Panc1 (cell line): Measurements from ENCODE around the gene SGIP1. TPM values are rescaled to one million over a fixed set of nuclear protein-coding genes. Genes with fewer than 3 reads are reported as not detected.

Source experiments
- ATAC-seq: fragments of 200-7000 bp; cut with Tn5 transposase; 2 replicates; pipeline ENCODE4 v1.9.1; 2020; ENCODE audit warnings: mild to moderate bottlenecking, moderate library complexity
- BruUV-seq: library from RNA; stranded (reverse); fragments of 400-500 nt; replicated peaks from 2 replicates; lab custom pipeline; 2021; lab: Mats Ljungman, UMichigan
- CTCF ChIA-PET: fragments of 300-600 bp; sonication (Branson Sonifier 250); formaldehyde crosslinking; loops from one replicate; lab custom pipeline; 2022; ENCODE audit warnings: antibody characterized with exemption; lab: Charles Lee
- POLR2A ChIA-PET: fragments of 300-600 bp; sonication (Branson Sonifier 250); formaldehyde crosslinking; loops from one replicate; lab custom pipeline; 2022; ENCODE audit warnings: antibody characterized with exemption; lab: Charles Lee
- DNase-seq: peaks from one replicate; pipeline ENCODE4 v3.0.0-alpha.2; 2010; ENCODE audit warnings: low read depth, low spot score
- H3K27ac ChIP-seq: 2 replicates; pipeline ENCODE4 v1.5.1; 2011; ENCODE audit warnings: mild to moderate bottlenecking, low read length, inconsistent platforms
- H3K27me3 ChIP-seq: fragments of 200-500 bp; sonication (Bioruptor generic); 2 replicates; pipeline ENCODE4 v1.6.0; 2014; ENCODE audit warnings: low read length, inconsistent platforms; ENCODE audit not compliant: control insufficient read depth, insufficient read depth
- H3K36me3 ChIP-seq: fragments of 200-500 bp; sonication (Bioruptor generic); 2 replicates; pipeline ENCODE4 v1.5.1; 2014; ENCODE audit warnings: inconsistent platforms, mild to moderate bottlenecking, low read length, moderate library complexity; ENCODE audit not compliant: control insufficient read depth, insufficient read depth
- H3K4me1 ChIP-seq: 2 replicates; pipeline ENCODE4 v1.5.1; 2011; ENCODE audit warnings: inconsistent platforms, mild to moderate bottlenecking, low read length, moderate library complexity; ENCODE audit not compliant: control insufficient read depth, insufficient read depth
- H3K4me3 ChIP-seq, 2 experiments: 2 replicates each; pipeline ENCODE4 v1.5.1; 2011 to 2012; ENCODE audit warnings: low read depth in 2 of 2, low read length in 2 of 2, mild to moderate bottlenecking in 2 of 2, inconsistent platforms in 1 of 2, moderate library complexity in 1 of 2
- H3K9me3 ChIP-seq: fragments of 200-500 bp; sonication (Bioruptor generic); 2 replicates; pipeline ENCODE4 v1.5.1; 2014; ENCODE audit warnings: low read depth, mild to moderate bottlenecking, inconsistent platforms, low read length, moderate library complexity; ENCODE audit not compliant: control insufficient read depth, insufficient read depth
- CTCF ChIP-seq: fragments of 450-650 bp; IDR thresholded peaks from 2 replicates; pipeline ENCODE4 v1.5.1; 2017; ENCODE audit warnings: mild to moderate bottlenecking
- POLR2AphosphoS5 ChIP-seq: IDR thresholded peaks from 2 replicates; pipeline ENCODE4 v1.6.1; 2012; ENCODE audit warnings: mild to moderate bottlenecking, low read depth, low read length, moderate library complexity
- REST ChIP-seq, 2 experiments: IDR thresholded peaks; 2 replicates each; pipeline ENCODE4 v1.6.1; 2011 to 2012; ENCODE audit warnings: low read depth in 2 of 2, control low read depth in 1 of 2, low read length in 1 of 2, mild to moderate bottlenecking in 1 of 2, moderate library complexity in 1 of 2; ENCODE audit not compliant: insufficient read depth in 1 of 2
- SIN3A ChIP-seq: IDR thresholded peaks from 2 replicates; pipeline ENCODE4 v1.6.1; 2012; ENCODE audit warnings: low read depth, mild to moderate bottlenecking, low read length, moderate library complexity, borderline replicate concordance; ENCODE audit not compliant: insufficient read depth
- TCF7L2 ChIP-seq: IDR thresholded peaks from 2 replicates; pipeline ENCODE4 v1.6.1; 2011; ENCODE audit warnings: mild to moderate bottlenecking, low read depth, low read length, inconsistent platforms
- in situ Hi-C: cut with HindIII; loops from 2 replicates; pipeline ENCODE4 v1.10.0; 2016; ENCODE audit warnings: low sequenced_read_pairs, low pct_unique_long_range_greater_than_20kb
- intact Hi-C: fragments of 100-400 bp; cut with micrococcal nuclease; formaldehyde crosslinking; loops from one replicate; pipeline ENCODE4 v1.10.0; 2022; ENCODE audit not compliant: unreplicated experiment
- total RNA-seq: library from RNA; stranded (reverse); gene quantifications from one replicate; pipeline ENCODE4 v1.2.1, GENCODE V29; 2021; ENCODE audit not compliant: unreplicated experiment

Gene SGIP1
- total RNA-seq, 1 experiment from 2014 or later, result 1.6 TPM

- no peaks in the 10 kb centered on the region for H3K36me3 ChIP-seq
- no peak overlapping the region for H3K27ac ChIP-seq
- H3K4me1 ChIP-seq, result no peaks in the 10 kb centered on the region
- no peaks in the 10 kb centered on the region for H3K9me3 ChIP-seq
- DNase-seq (no peak), ATAC-seq (no peak)
- intact Hi-C loops, result no loop called here
- TF ChIP-seq TCF7L2 (no peak), CTCF (no peak), POLR2AphosphoS5 (no peak), REST (IDR thresholded peaks at IDR 0.05; ENCODE audit: insufficient read depth in 1 of 2, low read depth in 2 of 2, low read length in 1 of 2) (no peak), SIN3A (no peak)
- CTCF ChIA-PET, result no interaction called here
- POLR2A ChIA-PET, result no interaction called here
- BruUV-seq, result no TSS peak
- H3K4me3 ChIP-seq, result no peak overlapping the region
- in situ Hi-C loops, result no loop called here
- H3K27me3 ChIP-seq, result peaks cover 5% of the 10 kb centered on the region
These were observed 218.9 kb downstream of the SGIP1 start for GRCh38 chr1:66752671-66753371.

GRCh38 chr1:66757722-66758240 lies 223.8 kb downstream of the SGIP1 start:
- Histone ChIP-seq H3K4me1 (no peaks in the 10 kb centered on the region), H3K27ac (no peak overlapping the region), H3K27me3 (peaks cover 2% of the 10 kb centered on the region; the same call in 1 of the 2 replicates), H3K4me3 (no peak overlapping the region), H3K9me3 (no peaks in the 10 kb centered on the region), H3K36me3 (no peaks in the 10 kb centered on the region)
- CTCF ChIA-PET, result no interaction called here
- no TSS peak for BruUV-seq
- ATAC-seq (no peak), DNase-seq (no peak)
- in situ Hi-C loops, result no loop called here
- no peak for TF ChIP-seq REST (IDR thresholded peaks at IDR 0.05; ENCODE audit: insufficient read depth in 1 of 2, low read depth in 2 of 2, low read length in 1 of 2)
- TF ChIP-seq SIN3A, result no peak
- TF ChIP-seq CTCF, result no peak
- no peak for TF ChIP-seq TCF7L2
- TF ChIP-seq POLR2AphosphoS5, result no peak
- POLR2A ChIA-PET, result no interaction called here
- intact Hi-C loops, result no loop called here
